NCI-H524 (cell line): Measurements from ENCODE around the gene CDCA8.
A peak's percentile ranks its signal among the peaks of the same experiment; 100 is the strongest.
"Not testable (repeated sequence)": the region's sequence is repeated elsewhere in the genome, so short reads cannot be mapped to it uniquely, and the experiment has no call there.

Experiments
- DNase-seq, 2 experiments: peaks; one replicate each; lab custom pipeline; 2025; lab: John Stamatoyannopoulos, UW

Gene CDCA8

GRCh38 chr1:37738619-37739018, 46.3 kb downstream of the CDCA8 start:
- not testable (repeated sequence) for DNase-seq

GRCh38 chr1:37739222-37739621, 46.9 kb downstream of the CDCA8 start:
- DNase-seq, result no peak

DNA sequence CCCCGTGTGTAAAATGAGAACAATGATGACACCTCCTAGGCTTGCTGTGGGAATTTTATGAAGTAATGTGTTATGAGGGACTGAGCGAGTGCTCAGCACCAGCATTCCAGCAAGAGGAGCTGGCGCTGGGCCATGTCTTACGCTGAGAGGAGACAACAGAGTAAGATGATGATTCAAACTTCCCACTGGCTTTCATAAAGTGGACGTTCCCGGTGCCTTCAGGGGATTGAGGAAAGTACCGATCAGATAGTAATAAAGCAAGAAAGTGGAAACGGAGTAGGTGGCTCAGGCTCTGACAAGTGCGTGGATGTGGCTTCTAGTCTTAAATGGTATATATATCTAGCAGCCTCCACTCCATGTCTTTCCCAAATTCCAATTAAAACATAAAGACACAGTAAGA, 48.8 kb downstream of the CDCA8 start:
- no peak for DNase-seq

DNA sequence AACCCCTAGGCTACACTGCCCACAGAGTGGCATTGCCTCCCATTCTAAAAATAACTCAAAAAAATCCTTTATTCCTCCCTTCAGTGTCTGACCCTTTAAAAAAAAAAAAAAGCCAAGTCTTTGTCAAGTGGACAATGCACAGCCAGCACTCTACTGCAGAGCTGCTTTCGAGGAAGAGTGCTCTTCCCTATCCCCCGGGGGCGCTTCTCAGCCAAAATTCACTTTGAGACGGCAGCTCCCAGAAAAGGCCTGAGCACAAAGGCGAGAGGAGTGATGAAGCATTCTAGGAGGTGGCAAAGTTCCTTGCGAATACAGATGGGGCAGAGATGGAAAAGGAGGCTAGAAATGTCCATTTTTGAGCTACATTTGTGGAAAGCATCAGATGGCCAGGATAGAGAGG, 49.3 kb downstream of the CDCA8 start:
- DNase-seq, result no peak

DNA sequence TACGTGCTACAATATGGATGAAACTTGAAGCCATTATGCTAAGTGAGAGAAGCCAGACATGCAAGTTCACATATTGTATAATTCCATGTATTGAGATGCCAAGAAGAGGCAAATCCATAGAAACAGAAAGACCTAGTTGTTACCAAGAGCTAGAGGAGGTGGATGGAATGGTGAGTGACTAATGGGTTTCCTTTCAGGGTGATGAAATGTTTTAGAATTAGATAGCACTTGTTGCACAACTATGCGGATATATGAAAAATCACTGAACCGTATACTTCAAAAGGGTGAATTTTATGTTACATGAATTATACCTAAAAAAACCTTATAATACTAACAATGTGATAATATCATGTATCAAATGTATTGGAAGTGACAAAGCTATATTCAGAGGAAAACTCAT, 54.5 kb downstream of the CDCA8 start:
- no peak for DNase-seq

GRCh38 chr1:37748565-37748964, 56.2 kb downstream of the CDCA8 start:
- DNase-seq, result no peak

- DNase-seq, result no peak
Observed at GRCh38 chr1:37752213-37752582, 59.9 kb downstream of the CDCA8 start.

DNA sequence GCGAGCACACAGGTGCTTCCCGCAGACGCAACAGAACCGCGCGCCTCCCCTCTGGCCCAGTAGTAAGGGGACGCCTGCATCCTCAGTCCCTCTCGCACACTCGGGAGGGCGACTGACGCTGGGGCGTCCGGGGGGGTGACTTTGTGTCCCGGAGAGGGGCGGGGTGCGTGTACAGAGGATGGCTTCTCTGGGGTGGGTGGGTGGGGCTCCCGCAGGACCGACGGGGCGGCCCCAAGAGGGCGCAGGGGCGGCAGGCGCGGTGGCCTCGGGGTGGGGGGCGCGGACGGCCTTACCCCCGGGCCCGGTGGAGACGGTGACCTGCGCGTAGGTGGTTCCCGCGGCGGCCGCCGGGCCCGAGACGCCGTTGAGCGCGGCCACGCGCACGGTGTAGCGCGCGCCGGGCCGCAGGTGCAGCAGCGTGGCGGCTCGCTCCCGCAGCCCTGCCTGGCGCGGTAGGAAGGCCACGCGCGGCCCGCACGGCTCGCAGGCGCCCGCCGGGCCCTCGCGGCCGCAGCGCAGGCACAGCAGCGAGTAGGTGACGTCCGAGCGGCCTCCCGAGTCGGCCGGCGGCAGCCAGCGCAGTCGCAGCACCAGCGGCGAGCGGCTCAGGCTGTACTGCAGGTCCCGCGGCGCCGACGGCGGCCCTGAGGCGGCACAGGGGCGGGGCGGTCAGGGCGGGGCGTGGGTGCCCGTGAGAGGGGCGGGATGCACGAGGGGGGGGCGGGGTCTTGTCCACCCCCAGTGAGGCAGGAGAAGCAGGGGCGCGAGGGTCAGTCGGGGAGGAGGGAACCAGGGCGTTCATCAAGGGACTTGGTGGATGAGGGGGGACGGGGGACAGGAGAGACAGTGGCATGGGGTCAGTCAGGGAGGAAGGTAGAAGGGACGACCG, 60.5 kb downstream of the CDCA8 start:
- peak in 1 of 2 experiments; percentile 43 for DNase-seq

GRCh38 chr1:37753473-37754321, 61.4 kb downstream of the CDCA8 start:
- peak in 1 of 2 experiments; percentile 4 for DNase-seq

- no peak for DNase-seq
Observed at GRCh38 chr1:37755290-37755689, 63.0 kb downstream of the CDCA8 start.

GRCh38 chr1:37755951-37756560, 63.7 kb downstream of the CDCA8 start:
- DNase-seq, result no peak
